ENCODE results near the gene TMEM163. TPM values are rescaled to one million over a fixed set of nuclear protein-coding genes. Genes with fewer than 3 reads are reported as not detected.

Gene TMEM163
- total and polyA plus RNA-seq, 2 donors (not counting 3 experiments of a cell fraction or from before 2014, with no cell fraction given) = 1.0 to 2.8 TPM

DNA sequence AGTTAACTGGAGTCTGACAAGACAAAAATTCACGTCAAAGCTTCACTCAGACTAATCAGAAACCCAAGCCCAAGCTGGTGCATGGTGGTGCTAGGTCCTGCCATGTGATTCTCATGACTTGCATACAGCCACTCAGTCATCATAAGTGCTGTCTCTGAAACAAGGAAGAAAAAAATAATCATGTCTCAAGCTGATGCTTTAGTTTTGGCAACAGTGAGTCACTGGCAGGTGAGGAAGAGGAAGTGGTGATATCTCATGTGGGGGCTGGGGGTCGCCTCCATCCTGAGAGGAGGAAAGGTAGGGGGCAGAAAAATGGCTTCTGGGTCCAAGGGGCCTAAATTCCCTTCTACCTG is 136.3 kb downstream of the TMEM163 start:
- H3K27me3 ChIP-seq (ENCODE audit: control insufficient read depth in 2 of 2, insufficient read depth in 2 of 2, low read length in 2 of 2) = no peaks in the 10 kb centered on the region
- dilution Hi-C loops (cut with MboI; ENCODE audit: extremely low pct_ligation_motif_present, low sequenced_read_pairs) = no loop called here
- no peaks in the 10 kb centered on the region for H4K20me1 ChIP-seq (replicated peaks; ENCODE audit: control insufficient read depth, extremely low read depth, insufficient read depth, low read length)
- H3K79me2 ChIP-seq (ENCODE audit: control insufficient read depth, insufficient read depth, low read length) = no peaks in the 10 kb centered on the region
- intact Hi-C loops (cut with micrococcal nuclease) = no loop called here
- no peak overlapping the region for H3K9ac ChIP-seq (replicated peaks; ENCODE audit: extremely low read depth, insufficient read depth, low read length)
- H3K9me3 ChIP-seq (replicated peaks; ENCODE audit: control insufficient read depth, insufficient read depth, low read length) = no peaks in the 10 kb centered on the region
- H3K9me1 ChIP-seq (replicated peaks; ENCODE audit: control insufficient read depth, extremely low read depth, insufficient read depth, low read length) = no peaks in the 10 kb centered on the region
- no peak overlapping the region for H2AFZ ChIP-seq (ENCODE audit: low read depth, low read length)
- no peak for TF ChIP-seq MAX (IDR thresholded peaks at IDR 0.05; ENCODE audit: insufficient read depth, insufficient read length)
- TF ChIP-seq POLR2A (IDR thresholded peaks at IDR 0.05; ENCODE audit: low read depth, low read length) = no peak
- ChIA-PET POLR2A (no interaction called here), CTCF (no interaction called here)
- BruUV-seq (replicated peaks) = no TSS peak
- no peaks in the 10 kb centered on the region for H3K36me3 ChIP-seq (ENCODE audit: control insufficient read depth in 2 of 2, extremely low read depth in 1 of 2, insufficient read depth in 2 of 2, low read length in 2 of 2)
- no peaks in the 10 kb centered on the region for H3K4me1 ChIP-seq (ENCODE audit: control insufficient read depth, extremely low read depth, insufficient read depth, low read length)
- DNase-seq (ENCODE audit: low read depth, low spot score) = no peak
- H3K4me3 ChIP-seq (replicated peaks in 1 of 3; ENCODE audit: insufficient read depth in 1 of 3, low read depth in 1 of 3, low read length in 3 of 3) = no peak overlapping the region
- no peak for FAIRE-seq
- H3K27ac ChIP-seq (ENCODE audit: insufficient read depth, low read depth, low read length) = no peak overlapping the region
- no peak overlapping the region for H3K4me2 ChIP-seq (ENCODE audit: insufficient read depth, low read length)

GRCh38 chr2:134581877-134582546 is 136.8 kb downstream of the TMEM163 start:
- Histone ChIP-seq H3K4me3 (replicated peaks in 1 of 3; ENCODE audit: insufficient read depth in 1 of 3, low read depth in 1 of 3, low read length in 3 of 3) (no peak overlapping the region), H3K36me3 (ENCODE audit: control insufficient read depth in 2 of 2, extremely low read depth in 1 of 2, insufficient read depth in 2 of 2, low read length in 2 of 2) (no peaks in the 10 kb centered on the region), H2AFZ (ENCODE audit: low read depth, low read length) (no peak overlapping the region), H3K9ac (replicated peaks; ENCODE audit: extremely low read depth, insufficient read depth, low read length) (no peak overlapping the region), H3K79me2 (ENCODE audit: control insufficient read depth, insufficient read depth, low read length) (no peaks in the 10 kb centered on the region), H3K9me1 (replicated peaks; ENCODE audit: control insufficient read depth, extremely low read depth, insufficient read depth, low read length) (no peaks in the 10 kb centered on the region), H3K9me3 (replicated peaks; ENCODE audit: control insufficient read depth, insufficient read depth, low read length) (no peaks in the 10 kb centered on the region), H3K27ac (ENCODE audit: insufficient read depth, low read depth, low read length) (no peak overlapping the region), H3K27me3 (ENCODE audit: control insufficient read depth in 2 of 2, insufficient read depth in 2 of 2, low read length in 2 of 2) (no peaks in the 10 kb centered on the region), H3K4me1 (ENCODE audit: control insufficient read depth, extremely low read depth, insufficient read depth, low read length) (no peaks in the 10 kb centered on the region), H4K20me1 (replicated peaks; ENCODE audit: control insufficient read depth, extremely low read depth, insufficient read depth, low read length) (no peaks in the 10 kb centered on the region), H3K4me2 (ENCODE audit: insufficient read depth, low read length) (no peak overlapping the region)
- CTCF ChIA-PET = interaction anchor here (0.6 kb wide), 1 partner anchor 15 kb away, joined by 3 read pairs; no protein-coding TSS in a partner anchor
- POLR2A ChIA-PET = no interaction called here
- intact Hi-C loops (cut with micrococcal nuclease) (no loop called here), dilution Hi-C loops (cut with MboI; ENCODE audit: extremely low pct_ligation_motif_present, low sequenced_read_pairs) (no loop called here)
- BruUV-seq (replicated peaks) = no TSS peak
- no peak for TF ChIP-seq EZH2 (IDR thresholded peaks at IDR 0.05; ENCODE audit: borderline replicate concordance, low read depth, low read length, severe bottlenecking)
- TF ChIP-seq POLR2A (IDR thresholded peaks at IDR 0.05; ENCODE audit: low read depth, low read length) = no peak
- no peak for TF ChIP-seq FOS (IDR thresholded peaks at IDR 0.05; ENCODE audit: borderline replicate concordance, insufficient read depth, low read length)
- no peak for TF ChIP-seq POLR2AphosphoS5 (IDR thresholded peaks at IDR 0.05; ENCODE audit: insufficient read depth, low read depth, low read length)
- TF ChIP-seq GATA2 (IDR thresholded peaks at IDR 0.05; ENCODE audit: insufficient read depth, insufficient read length, low read depth, low read length) = no peak
- no peak for TF ChIP-seq CTCF (IDR thresholded peaks at IDR 0.05; ENCODE audit: extremely low read depth in 1 of 2, insufficient read depth in 1 of 2, low read depth in 1 of 2, low read length in 2 of 2)
- no peak for TF ChIP-seq MYC (IDR thresholded peaks at IDR 0.05; ENCODE audit: low read depth, low read length)
- no peak for TF ChIP-seq JUN (IDR thresholded peaks at IDR 0.05; ENCODE audit: borderline replicate concordance, insufficient read depth, insufficient read length, low read depth)
- no peak for TF ChIP-seq MAX (IDR thresholded peaks at IDR 0.05; ENCODE audit: insufficient read depth, insufficient read length)
- FAIRE-seq = no peak
- DNase-seq (ENCODE audit: low read depth, low spot score) = no peak
